GM19324 (cell line): ENCODE data around the gene DYRK3.
"Not testable (repeated sequence)": the region's sequence is repeated elsewhere in the genome, so short reads cannot be mapped to it uniquely, and the experiment has no call there.

Experiments used
- ATAC-seq: cut with Tn5 transposase; IDR thresholded peaks from one replicate; pipeline ENCODE4 v1.9.1; 2021; ENCODE audit warnings: mild to moderate bottlenecking, moderate library complexity; ENCODE audit not compliant: unreplicated experiment, low FRiP score

Gene DYRK3

GRCh38 chr1:206628916-206629315 lies 6.4 kb upstream of the DYRK3 start:
- ATAC-seq = no peak

DNA sequence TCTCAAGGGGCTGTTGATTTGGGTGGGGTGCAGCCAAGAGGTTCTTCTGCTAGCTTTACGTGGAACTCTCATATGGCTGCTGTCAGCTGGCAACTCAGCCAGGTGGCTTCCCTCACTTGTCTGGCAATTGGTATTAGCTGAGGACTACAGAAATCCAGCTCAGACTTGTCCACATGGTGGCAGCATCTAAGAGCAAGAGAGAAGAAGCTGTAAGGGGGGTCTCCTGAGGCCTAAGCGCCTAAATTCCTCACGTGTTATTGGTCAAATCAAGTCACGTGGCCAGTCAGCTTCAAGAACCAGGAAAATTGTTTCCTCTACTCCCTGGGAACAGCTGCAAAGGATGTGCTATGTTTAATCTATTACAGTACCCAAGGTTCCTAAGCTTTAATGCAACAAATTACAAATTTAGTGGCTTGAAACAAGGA lies 4.2 kb upstream of the DYRK3 start:
- ATAC-seq = no peak

DNA sequence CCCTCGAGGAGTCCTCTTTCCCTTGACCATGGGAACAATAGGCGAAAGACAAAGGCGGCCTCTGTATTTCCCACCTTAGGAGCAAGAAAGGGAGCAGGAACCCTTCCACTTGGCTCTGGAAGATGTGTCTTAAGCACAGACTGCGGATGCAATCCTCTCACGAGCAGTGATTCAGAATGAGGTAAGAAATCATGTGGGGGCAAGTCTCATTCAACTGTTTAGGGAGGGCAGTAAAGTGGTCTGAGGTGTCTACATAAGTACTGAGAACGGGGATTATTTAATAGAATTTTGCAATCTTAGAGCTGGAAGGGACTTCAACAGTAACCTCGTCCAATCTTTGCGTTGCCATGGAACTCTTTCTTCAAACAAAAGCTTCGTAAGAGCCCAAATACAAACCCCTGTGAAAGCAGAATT lies 1.6 kb upstream of the DYRK3 start:
- ATAC-seq = no peak

DNA sequence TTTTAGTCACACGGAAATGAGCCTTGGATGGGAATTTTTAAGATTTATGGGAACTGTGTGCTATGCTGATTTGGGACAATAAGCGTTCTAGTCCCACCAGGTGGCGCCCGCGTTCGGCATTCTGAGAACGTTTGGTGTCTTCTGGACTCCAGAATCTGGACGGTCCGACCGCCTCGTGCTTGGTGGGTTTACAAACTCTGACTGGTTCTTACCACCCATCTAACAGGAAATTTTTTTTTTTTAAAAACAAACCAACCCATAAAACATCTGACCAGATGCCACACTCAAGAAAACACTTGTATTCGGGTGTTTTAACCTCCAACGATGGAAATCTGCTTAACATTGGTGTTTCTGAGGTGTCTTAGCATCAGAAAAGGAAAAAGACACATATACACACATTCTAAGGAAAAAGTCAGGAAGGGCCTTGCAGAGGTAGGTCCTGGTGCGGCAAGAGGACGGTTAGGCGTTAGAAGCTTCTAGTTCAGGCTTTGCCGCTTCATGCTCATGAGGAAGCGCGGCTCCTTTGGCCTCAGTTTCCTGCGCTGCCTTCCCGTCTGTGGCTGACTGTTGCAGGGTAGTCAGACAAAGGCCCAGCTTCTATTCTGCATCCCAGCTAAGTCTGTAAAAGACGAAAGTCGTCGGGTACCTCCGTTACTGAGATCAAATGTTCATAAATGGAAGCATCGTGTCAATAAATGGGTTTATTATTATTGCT lies 814 bp upstream of the DYRK3 start:
- ATAC-seq = no peak

DNA sequence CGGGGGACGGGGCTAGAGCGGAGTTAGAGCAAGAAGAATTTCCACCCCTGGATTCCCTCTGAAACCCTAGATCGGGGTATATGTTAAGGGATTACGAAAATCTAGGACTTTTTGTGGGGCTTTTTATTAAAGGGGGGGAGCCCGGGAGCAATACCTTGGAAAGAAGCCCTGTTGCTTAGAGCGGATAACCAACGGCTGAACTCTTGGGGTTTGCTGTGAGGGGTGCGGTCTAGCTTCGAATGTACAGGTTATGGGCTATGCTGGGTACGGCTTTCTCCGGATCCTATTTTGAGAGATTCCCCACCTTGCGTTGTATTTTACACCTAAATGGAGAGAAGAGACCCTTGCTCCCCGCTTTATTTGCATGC lies 626 bp downstream of the DYRK3 start:
- no peak for ATAC-seq

- ATAC-seq = no peak
Measured at GRCh38 chr1:206636671-206637070, 1.3 kb downstream of the DYRK3 start.

DNA sequence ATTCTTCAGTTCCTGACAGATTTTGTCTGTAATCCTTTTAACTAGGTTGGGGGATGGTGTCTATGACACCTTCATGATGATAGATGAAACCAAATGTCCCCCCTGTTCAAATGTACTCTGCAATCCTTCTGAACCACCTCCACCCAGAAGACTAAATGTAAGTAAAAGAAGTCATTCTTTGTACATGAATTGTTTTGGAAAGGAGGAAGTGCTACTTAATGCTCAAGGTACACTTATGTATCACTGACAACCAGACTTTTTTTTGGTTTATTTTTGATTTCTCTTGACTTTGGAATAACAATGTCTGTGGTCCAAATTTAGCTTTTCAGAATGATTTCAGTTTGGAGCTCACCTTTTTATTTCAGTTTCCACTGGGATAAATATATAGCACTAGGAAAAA lies 2.3 kb downstream of the DYRK3 start:
- no peak for ATAC-seq

DNA sequence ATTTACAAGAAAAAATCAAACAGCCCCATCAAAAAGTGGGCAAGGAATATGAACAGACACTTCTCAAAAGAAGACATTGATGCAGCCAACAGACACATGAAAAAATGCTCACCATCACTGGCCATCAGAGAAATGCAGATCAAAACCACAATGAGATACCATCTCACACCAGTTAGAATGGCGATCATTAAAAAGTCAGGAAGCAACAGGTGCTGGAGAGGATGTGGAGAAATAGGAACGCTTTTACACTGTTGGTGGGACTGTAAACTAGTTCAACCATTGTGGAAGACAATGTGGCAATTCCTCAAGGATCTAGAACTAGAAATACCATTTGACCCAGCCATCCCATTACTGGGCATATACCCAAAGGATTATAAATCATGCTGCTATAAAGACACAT lies 6.7 kb downstream of the DYRK3 start:
- not testable (repeated sequence) for ATAC-seq

- ATAC-seq = no peak
Measured at GRCh38 chr1:206643118-206643698, 7.9 kb downstream of the DYRK3 start.

- no peak for ATAC-seq
Measured at GRCh38 chr1:206646504-206646903, 11.2 kb downstream of the DYRK3 start.

DNA sequence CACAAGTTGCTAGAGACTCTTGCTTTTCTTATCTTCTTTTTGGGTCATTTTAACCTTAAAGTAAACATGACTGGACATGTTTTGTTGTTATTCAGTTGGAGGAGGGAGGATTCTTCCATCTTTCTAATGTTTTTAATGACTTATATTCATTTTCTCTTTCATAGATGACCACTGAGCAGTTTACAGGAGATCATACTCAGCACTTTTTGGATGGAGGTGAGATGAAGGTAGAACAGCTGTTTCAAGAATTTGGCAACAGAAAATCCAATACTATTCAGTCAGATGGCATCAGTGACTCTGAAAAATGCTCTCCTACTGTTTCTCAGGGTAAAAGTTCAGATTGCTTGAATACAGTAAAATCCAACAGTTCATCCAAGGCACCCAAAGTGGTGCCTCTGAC lies 11.9 kb downstream of the DYRK3 start:
- ATAC-seq = no peak

- ATAC-seq = no peak
Measured at GRCh38 chr1:206649261-206649921, 14.1 kb downstream of the DYRK3 start.

DNA sequence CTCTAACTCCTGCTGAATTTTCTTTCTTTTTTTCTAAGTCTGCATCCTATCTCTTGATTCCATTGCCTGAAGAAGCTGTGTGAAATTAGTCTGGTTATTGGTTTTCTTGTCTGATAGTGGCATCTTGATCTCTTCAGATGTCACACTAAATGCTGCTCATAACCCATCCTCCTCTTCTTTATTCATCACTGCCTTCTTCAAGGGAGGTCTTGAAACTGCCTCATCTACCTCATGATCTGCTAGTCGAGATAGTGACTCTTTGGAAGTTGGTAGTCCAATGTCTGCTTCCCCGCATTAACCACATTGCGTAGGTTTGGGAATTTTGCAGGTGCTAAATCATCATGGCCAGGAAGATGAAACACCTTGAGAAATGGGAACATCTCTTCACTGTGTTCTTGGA lies 15.7 kb downstream of the DYRK3 start:
- ATAC-seq = no peak

DNA sequence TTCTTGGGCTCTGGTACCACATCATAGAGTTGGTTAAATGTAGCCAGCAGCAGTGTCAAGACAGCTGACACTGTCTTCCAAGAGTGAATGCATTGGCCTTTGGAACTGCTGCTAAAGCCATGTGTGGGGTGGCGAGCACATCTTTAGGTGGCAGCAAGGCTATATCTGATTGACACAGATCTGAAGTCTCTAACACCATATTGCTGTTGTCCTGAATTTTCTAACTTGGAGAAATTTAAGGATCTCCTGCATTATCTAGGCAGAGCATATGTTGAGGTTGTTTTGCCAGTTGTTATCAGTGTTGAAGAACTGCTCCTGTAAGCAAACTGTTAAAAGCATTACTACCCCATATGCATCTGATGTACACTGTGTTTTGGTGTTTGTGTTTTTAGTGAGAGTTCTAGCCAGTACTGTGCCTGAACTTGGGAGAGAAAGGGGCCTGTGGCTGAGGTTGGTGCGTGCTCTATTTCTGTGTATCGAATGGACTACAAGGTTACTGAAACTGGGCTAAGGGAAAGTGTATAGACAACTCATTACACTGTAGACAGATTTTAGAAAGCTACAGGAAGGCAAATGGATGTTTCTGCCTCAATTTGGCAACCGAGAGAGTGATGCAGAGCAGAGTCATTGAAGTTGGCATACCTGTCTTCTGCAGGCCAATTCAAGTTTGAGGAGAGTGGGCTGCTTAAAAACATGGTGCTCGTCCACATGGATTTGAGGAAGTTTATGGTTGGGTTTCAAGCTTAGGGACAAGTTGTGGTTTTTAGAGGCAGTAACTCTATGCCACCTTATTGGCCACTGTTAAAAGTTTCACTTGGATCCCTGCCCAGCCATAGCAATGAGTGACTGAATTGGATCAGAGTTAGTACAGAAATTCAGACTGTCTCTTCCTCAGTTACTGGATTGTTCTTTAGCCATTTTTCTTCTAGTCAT lies 16.9 kb downstream of the DYRK3 start:
- ATAC-seq = no peak

- ATAC-seq = no peak
Measured at GRCh38 chr1:206653715-206654459, 18.6 kb downstream of the DYRK3 start.

- no peak for ATAC-seq
Measured at GRCh38 chr1:206654828-206655227, 19.5 kb downstream of the DYRK3 start.

DNA sequence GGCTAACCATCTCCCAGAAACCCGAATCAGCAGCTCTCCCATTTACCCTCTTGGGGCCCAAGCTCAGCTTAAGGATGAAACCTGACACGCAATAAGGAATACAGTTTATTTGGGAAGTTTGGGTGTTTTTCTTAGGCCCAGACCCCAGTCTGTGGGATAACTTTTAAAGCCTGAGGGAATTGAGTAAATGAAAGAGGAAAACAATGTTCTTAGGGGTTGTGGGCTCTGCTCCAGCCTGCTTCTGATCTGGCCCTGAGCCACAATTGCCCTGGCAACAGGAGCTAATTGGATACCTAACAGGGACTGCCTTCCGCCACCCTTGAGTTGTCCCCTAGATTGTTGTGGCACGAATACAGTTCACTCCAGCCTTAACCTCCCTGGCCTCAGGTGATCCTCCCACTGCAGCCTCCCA lies 20.1 kb downstream of the DYRK3 start:
- ATAC-seq = no peak

GRCh38 chr1:206656936-206657335 lies 21.6 kb downstream of the DYRK3 start:
- no peak for ATAC-seq

DNA sequence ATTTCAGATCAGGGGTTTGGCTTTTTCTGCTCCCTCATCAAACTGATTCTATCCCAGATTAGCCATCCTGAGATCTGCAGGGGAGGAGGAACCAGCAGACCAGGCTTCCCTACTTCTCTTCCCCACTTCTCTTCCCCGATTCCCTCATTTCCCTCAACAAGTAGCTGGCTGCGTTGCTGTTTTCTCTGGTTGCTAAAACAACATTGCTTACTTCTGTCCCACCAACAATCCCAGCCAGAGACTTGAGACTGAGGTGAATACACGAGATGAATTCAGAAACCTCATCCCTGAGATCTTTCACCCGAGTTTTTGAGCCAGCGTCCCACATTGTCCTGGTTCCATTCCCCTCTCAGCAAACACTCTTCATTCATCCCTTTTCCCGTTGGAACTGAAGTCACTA lies 22.4 kb downstream of the DYRK3 start:
- no peak for ATAC-seq

DNA sequence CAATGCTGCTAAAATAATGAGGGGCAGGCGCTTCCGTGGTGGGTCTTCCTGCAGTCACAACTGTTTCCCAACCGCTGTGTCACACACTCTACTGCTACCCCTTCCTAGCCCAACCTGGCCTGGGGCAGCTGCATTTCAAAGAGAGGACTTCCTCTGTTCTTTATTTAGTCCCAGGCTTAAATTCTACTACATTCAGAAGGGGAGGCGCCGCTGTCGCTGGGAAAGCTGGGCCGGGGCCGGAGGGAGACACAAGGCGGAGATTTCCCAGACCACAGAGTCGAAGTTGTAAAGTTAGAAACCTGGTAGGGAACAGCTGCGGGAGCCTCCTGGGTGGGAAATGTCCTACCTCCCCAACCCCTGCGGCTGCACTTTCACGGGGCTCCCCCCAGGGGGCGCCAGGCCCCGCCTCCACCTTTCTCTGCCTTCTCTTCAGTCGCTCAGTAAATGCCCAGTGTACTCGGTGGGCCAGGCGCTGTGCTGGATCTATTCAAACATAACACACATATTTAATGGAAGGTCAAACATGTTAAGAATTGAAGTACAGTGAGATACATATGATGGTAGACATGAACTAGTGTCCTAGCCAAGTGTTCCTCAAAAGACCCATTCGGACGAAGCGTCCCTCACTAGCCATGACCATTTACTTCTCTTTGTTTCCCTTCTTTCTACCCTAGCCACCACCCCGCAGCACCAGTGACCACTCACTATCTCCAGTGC lies 23.1 kb downstream of the DYRK3 start:
- no peak for ATAC-seq
